SKM-1 (cell line): ENCODE results near the gene DOHH.

Experiments used
- DNase-seq: peaks from one replicate; lab custom pipeline; 2025; ENCODE audit not compliant: unreplicated experiment; lab: John Stamatoyannopoulos, UW

DOHH gene

DNA sequence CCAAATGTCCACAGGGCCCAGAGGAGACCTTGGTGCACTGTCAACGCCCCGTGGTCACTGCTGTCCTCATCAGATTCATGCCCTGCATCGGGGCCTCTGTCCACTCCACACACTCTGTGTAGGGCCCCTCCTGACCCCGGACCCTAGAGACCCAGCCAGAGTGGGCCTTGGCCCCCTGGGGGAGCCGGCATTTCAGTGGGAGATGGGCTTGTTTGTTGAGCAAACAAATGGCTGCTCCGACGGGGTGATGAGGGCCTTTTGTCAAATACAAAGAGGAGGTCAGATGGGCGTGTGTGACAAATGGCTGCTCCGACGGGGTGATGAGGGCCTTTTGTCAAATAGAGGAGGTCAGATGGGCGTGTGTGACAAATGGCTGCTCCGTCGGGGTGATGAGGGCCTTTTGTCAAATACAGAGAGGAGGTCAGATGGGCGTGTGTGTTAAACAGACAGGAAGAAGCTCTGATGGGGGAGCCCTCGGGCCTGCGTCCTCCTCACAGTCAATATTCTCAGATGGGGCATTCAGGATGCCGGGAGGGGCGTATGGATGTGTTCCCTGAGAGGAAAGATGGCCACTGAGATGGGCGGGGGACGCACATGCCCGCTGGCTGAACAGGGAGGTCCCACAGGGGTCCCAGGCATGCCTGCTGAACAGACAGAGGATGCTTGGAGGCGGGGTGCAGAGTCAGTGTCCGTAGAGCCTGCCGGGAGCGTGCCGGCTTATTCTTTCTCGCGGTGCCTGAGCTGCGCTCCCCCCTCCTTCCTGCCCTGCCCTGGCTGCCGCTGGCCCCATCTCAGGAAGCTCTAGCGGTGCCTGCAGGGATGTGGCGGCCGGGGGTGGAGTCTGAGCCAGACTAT is 56.4 kb downstream of the DOHH start:
- DNase-seq: no peak

DNA sequence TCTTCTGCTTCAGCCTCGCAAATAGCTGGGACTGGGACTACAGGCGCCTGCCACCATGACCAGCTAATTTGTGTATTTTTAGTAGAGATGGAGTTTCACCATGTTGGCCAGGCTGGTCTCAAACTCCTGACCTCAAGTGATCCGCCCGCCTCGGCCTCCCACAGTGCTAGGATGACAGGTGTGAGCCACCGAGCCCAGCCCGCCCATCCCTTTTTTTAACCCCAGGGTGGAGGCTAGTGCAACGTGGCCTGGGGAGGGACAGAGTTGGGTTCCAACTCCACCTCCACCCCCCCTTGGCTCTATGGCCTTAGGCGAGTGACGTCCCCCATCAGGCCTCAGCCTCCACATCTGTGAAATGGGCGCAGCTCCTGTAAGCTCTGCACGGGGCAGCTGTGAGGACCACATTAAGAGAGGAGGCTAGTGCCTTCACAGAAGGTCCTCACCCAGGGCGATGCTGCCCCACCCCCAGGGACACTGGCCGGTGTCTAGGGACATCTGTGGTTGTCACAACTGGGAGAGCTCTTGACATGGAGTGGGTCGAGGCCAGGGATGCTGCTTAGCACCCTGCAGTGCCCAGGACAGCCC is 57.9 kb downstream of the DOHH start:
- no peak for DNase-seq

DNA sequence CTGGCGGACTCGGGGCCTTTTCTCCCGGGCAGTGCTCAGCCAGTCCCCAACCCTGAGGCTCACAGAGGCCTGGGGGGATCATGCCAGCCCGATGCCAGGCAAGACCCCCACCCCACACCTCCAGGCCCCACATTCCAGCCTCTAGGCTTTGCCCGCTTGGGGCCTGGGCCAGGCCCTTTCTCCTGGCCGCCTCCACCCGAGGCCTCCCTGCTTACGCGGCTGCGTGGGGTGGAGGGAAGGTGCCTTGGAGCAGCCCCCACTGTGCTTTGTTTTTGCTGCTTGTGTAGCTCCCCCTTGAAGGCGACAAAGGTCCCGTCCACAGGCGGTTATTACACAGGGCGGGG is 58.5 kb downstream of the DOHH start:
- no peak for DNase-seq

GRCh38 chr19:3441089-3441985 is 59.1 kb downstream of the DOHH start:
- DNase-seq: no peak
